ENCODE results near the gene FRYL.

The FRYL gene

GRCh38 chr4:48591372-48591771 is 188.7 kb downstream of the FRYL start:
- Histone ChIP-seq H3K9ac (ENCODE audit: low read length) (no peak overlapping the region), H3K9me3 (ENCODE audit: control insufficient read depth, low read length) (no peaks in the 10 kb centered on the region), H3K4me3 (ENCODE audit: low read length) (no peak overlapping the region), H3K36me3 (ENCODE audit: control insufficient read depth, insufficient read depth, low read length, severe bottlenecking) (peaks cover 10% of the 10 kb centered on the region), H3K27me3 (replicated peaks; ENCODE audit: control insufficient read depth, insufficient read depth, low read length) (no peaks in the 10 kb centered on the region), H3K4me1 (ENCODE audit: control insufficient read depth, insufficient read depth, low read length) (no peaks in the 10 kb centered on the region)
- no peak for DNase-seq (ENCODE audit: low read depth)

GRCh38 chr4:48590884-48591283 is 189.2 kb downstream of the FRYL start:
- H3K36me3 ChIP-seq (ENCODE audit: control insufficient read depth, insufficient read depth, low read length, severe bottlenecking), result peaks cover 14% of the 10 kb centered on the region
- H3K27me3 ChIP-seq (replicated peaks; ENCODE audit: control insufficient read depth, insufficient read depth, low read length), result no peaks in the 10 kb centered on the region
- no peak overlapping the region for H3K9ac ChIP-seq (ENCODE audit: low read length)
- no peaks in the 10 kb centered on the region for H3K4me1 ChIP-seq (ENCODE audit: control insufficient read depth, insufficient read depth, low read length)
- no peaks in the 10 kb centered on the region for H3K9me3 ChIP-seq (ENCODE audit: control insufficient read depth, low read length)
- DNase-seq (ENCODE audit: low read depth), result no peak
- no peak overlapping the region for H3K4me3 ChIP-seq (ENCODE audit: low read length)

GRCh38 chr4:48589098-48589445 is 191.0 kb downstream of the FRYL start:
- Histone ChIP-seq H3K36me3 (ENCODE audit: control insufficient read depth, insufficient read depth, low read length, severe bottlenecking) (peaks cover 23% of the 10 kb centered on the region), H3K27me3 (replicated peaks; ENCODE audit: control insufficient read depth, insufficient read depth, low read length) (no peaks in the 10 kb centered on the region), H3K4me3 (ENCODE audit: low read length) (no peak overlapping the region), H3K9me3 (ENCODE audit: control insufficient read depth, low read length) (no peaks in the 10 kb centered on the region), H3K4me1 (ENCODE audit: control insufficient read depth, insufficient read depth, low read length) (no peaks in the 10 kb centered on the region), H3K9ac (ENCODE audit: low read length) (no peak overlapping the region)
- no peak for DNase-seq (ENCODE audit: low read depth)

GRCh38 chr4:48588230-48589097 is 191.6 kb downstream of the FRYL start:
- Histone ChIP-seq H3K4me1 (ENCODE audit: control insufficient read depth, insufficient read depth, low read length) (no peaks in the 10 kb centered on the region), H3K27me3 (replicated peaks; ENCODE audit: control insufficient read depth, insufficient read depth, low read length) (no peaks in the 10 kb centered on the region), H3K9ac (ENCODE audit: low read length) (no peak overlapping the region), H3K4me3 (ENCODE audit: low read length) (no peak overlapping the region), H3K9me3 (ENCODE audit: control insufficient read depth, low read length) (no peaks in the 10 kb centered on the region), H3K36me3 (ENCODE audit: control insufficient read depth, insufficient read depth, low read length, severe bottlenecking) (peaks cover 24% of the 10 kb centered on the region)
- DNase-seq (ENCODE audit: low read depth), result no peak

GRCh38 chr4:48585401-48585800 is 194.7 kb downstream of the FRYL start:
- peaks cover under 1% of the 10 kb centered on the region for H3K4me1 ChIP-seq (ENCODE audit: control insufficient read depth, insufficient read depth, low read length)
- H3K27me3 ChIP-seq (replicated peaks; ENCODE audit: control insufficient read depth, insufficient read depth, low read length), result no peaks in the 10 kb centered on the region
- no peaks in the 10 kb centered on the region for H3K9me3 ChIP-seq (ENCODE audit: control insufficient read depth, low read length)
- peaks cover 29% of the 10 kb centered on the region for H3K36me3 ChIP-seq (ENCODE audit: control insufficient read depth, insufficient read depth, low read length, severe bottlenecking)
- no peak overlapping the region for H3K9ac ChIP-seq (ENCODE audit: low read length)
- H3K4me3 ChIP-seq (ENCODE audit: low read length), result no peak overlapping the region
- DNase-seq (ENCODE audit: low read depth), result no peak

GRCh38 chr4:48578132-48578968 is 201.7 kb downstream of the FRYL start:
- peaks cover 7% of the 10 kb centered on the region for H3K4me1 ChIP-seq (ENCODE audit: control insufficient read depth, insufficient read depth, low read length)
- no peak overlapping the region for H3K4me3 ChIP-seq (ENCODE audit: low read length)
- H3K9me3 ChIP-seq (ENCODE audit: control insufficient read depth, low read length), result no peaks in the 10 kb centered on the region
- H3K27me3 ChIP-seq (replicated peaks; ENCODE audit: control insufficient read depth, insufficient read depth, low read length), result no peaks in the 10 kb centered on the region
- H3K36me3 ChIP-seq (ENCODE audit: control insufficient read depth, insufficient read depth, low read length, severe bottlenecking), result peaks cover 21% of the 10 kb centered on the region
- DNase-seq (ENCODE audit: low read depth), result peak; percentile 92
- no peak overlapping the region for H3K9ac ChIP-seq (ENCODE audit: low read length)

GRCh38 chr4:48575964-48576363 is 204.1 kb downstream of the FRYL start:
- Histone ChIP-seq H3K9me3 (ENCODE audit: control insufficient read depth, low read length) (no peaks in the 10 kb centered on the region), H3K9ac (ENCODE audit: low read length) (no peak overlapping the region), H3K27me3 (replicated peaks; ENCODE audit: control insufficient read depth, insufficient read depth, low read length) (no peaks in the 10 kb centered on the region), H3K4me1 (ENCODE audit: control insufficient read depth, insufficient read depth, low read length) (peaks cover 9% of the 10 kb centered on the region), H3K36me3 (ENCODE audit: control insufficient read depth, insufficient read depth, low read length, severe bottlenecking) (peaks cover 35% of the 10 kb centered on the region), H3K4me3 (ENCODE audit: low read length) (no peak overlapping the region)
- DNase-seq (ENCODE audit: low read depth), result peak; percentile 12

GRCh38 chr4:48571471-48571870 is 208.6 kb downstream of the FRYL start:
- Histone ChIP-seq H3K9ac (ENCODE audit: low read length) (no peak overlapping the region), H3K4me3 (ENCODE audit: low read length) (no peak overlapping the region), H3K9me3 (ENCODE audit: control insufficient read depth, low read length) (no peaks in the 10 kb centered on the region), H3K36me3 (ENCODE audit: control insufficient read depth, insufficient read depth, low read length, severe bottlenecking) (peaks cover 43% of the 10 kb centered on the region), H3K27me3 (replicated peaks; ENCODE audit: control insufficient read depth, insufficient read depth, low read length) (no peaks in the 10 kb centered on the region), H3K4me1 (ENCODE audit: control insufficient read depth, insufficient read depth, low read length) (peaks cover 6% of the 10 kb centered on the region)
- no peak for DNase-seq (ENCODE audit: low read depth)

GRCh38 chr4:48570646-48571220 is 209.3 kb downstream of the FRYL start:
- DNase-seq (ENCODE audit: low read depth), result peak; percentile 47
- Histone ChIP-seq H3K27me3 (replicated peaks; ENCODE audit: control insufficient read depth, insufficient read depth, low read length) (no peaks in the 10 kb centered on the region), H3K9ac (ENCODE audit: low read length) (no peak overlapping the region), H3K4me1 (ENCODE audit: control insufficient read depth, insufficient read depth, low read length) (peaks cover 6% of the 10 kb centered on the region), H3K36me3 (ENCODE audit: control insufficient read depth, insufficient read depth, low read length, severe bottlenecking) (peaks cover 41% of the 10 kb centered on the region), H3K9me3 (ENCODE audit: control insufficient read depth, low read length) (no peaks in the 10 kb centered on the region), H3K4me3 (ENCODE audit: low read length) (no peak overlapping the region)

GRCh38 chr4:48566034-48566384 is 214.1 kb downstream of the FRYL start:
- Histone ChIP-seq H3K9ac (ENCODE audit: low read length) (no peak overlapping the region), H3K36me3 (ENCODE audit: control insufficient read depth, insufficient read depth, low read length, severe bottlenecking) (peaks cover 43% of the 10 kb centered on the region), H3K27me3 (replicated peaks; ENCODE audit: control insufficient read depth, insufficient read depth, low read length) (no peaks in the 10 kb centered on the region), H3K4me3 (ENCODE audit: low read length) (no peak overlapping the region), H3K9me3 (ENCODE audit: control insufficient read depth, low read length) (no peaks in the 10 kb centered on the region), H3K4me1 (ENCODE audit: control insufficient read depth, insufficient read depth, low read length) (peaks cover 5% of the 10 kb centered on the region)
- no peak for DNase-seq (ENCODE audit: low read depth)

GRCh38 chr4:48565362-48566033 is 214.6 kb downstream of the FRYL start:
- DNase-seq (ENCODE audit: low read depth), result no peak
- no peaks in the 10 kb centered on the region for H3K4me1 ChIP-seq (ENCODE audit: control insufficient read depth, insufficient read depth, low read length)
- H3K9ac ChIP-seq (ENCODE audit: low read length), result no peak overlapping the region
- H3K4me3 ChIP-seq (ENCODE audit: low read length), result no peak overlapping the region
- H3K27me3 ChIP-seq (replicated peaks; ENCODE audit: control insufficient read depth, insufficient read depth, low read length), result no peaks in the 10 kb centered on the region
- H3K9me3 ChIP-seq (ENCODE audit: control insufficient read depth, low read length), result no peaks in the 10 kb centered on the region
- peaks cover 49% of the 10 kb centered on the region for H3K36me3 ChIP-seq (ENCODE audit: control insufficient read depth, insufficient read depth, low read length, severe bottlenecking)

Measured in adipocyte (in vitro differentiated cells).